ENCODE results near the gene MAT1A.

GRCh38 chr10:80272793-80273522 is 16.5 kb downstream of the MAT1A start:
- TF ChIP-seq POLR2A (IDR thresholded peaks at IDR 0.05) = no peak
- TF ChIP-seq CTCF (IDR thresholded peaks at IDR 0.05) = no peak
- no peak for TF ChIP-seq POLR2AphosphoS5 (IDR thresholded peaks at IDR 0.05)
- no peak for TF ChIP-seq EP300 (IDR thresholded peaks at IDR 0.05)

Data from stomach (tissue), 4 donors.